ENCODE results near the gene MCTP1.
A peak's percentile ranks its signal among the peaks of the same experiment; 100 is the strongest.

MCTP1 gene

DNA sequence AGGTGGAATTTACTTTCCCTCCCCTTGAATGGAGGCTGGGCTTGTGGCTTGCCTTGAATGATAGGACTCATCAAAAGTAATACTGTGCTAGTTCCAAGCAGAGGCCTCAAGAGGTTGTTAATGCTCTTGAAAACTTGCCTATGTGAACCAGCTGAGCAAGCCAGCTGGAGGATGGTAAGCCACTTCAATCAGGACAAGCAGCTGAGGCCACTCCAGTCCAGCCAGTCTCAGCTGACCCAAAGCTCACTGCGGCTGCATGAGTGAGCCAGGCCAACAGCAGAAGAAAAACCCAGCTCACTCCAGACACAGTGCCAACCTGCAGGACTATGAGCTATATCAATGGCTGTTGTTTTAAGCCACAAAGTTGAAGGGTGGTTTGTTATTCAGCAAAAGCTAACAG lies 182.8 kb downstream of the MCTP1 start:
- Mint-ChIP-seq H3K36me3 (ENCODE audit: low read depth) (no peaks in the 10 kb centered on the region), H3K27me3 (ENCODE audit: low read depth) (no peaks in the 10 kb centered on the region), H3K27ac (no peak overlapping the region), H3K4me3 (no peak overlapping the region), H3K9me3 (no peaks in the 10 kb centered on the region), H3K4me1 (ENCODE audit: low read depth) (no peaks in the 10 kb centered on the region)

DNA sequence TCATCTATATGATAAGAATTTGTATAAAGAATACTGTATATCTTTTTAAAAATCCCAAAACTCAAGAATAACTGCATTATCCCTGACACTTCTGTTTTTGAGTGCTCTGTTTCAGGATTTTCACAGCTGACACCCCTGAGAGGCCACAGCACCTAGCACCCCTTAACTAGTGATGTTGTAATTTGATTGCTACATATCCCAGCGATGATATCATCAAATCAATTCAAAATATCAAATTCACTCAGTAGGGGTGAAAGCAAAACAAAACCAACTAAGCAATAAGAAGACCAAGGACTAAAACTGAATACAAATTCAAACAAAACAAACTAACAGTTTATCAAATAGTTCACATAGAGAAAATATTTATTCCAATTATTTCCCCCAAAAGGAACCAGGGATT lies 184.3 kb downstream of the MCTP1 start:
- no peaks in the 10 kb centered on the region for H3K27me3 Mint-ChIP-seq (ENCODE audit: low read depth)
- no peak overlapping the region for H3K4me3 Mint-ChIP-seq
- no peaks in the 10 kb centered on the region for H3K36me3 Mint-ChIP-seq (ENCODE audit: low read depth)
- no peak overlapping the region for H3K27ac Mint-ChIP-seq
- H3K9me3 Mint-ChIP-seq = no peaks in the 10 kb centered on the region
- H3K4me1 Mint-ChIP-seq (ENCODE audit: low read depth) = no peaks in the 10 kb centered on the region

DNA sequence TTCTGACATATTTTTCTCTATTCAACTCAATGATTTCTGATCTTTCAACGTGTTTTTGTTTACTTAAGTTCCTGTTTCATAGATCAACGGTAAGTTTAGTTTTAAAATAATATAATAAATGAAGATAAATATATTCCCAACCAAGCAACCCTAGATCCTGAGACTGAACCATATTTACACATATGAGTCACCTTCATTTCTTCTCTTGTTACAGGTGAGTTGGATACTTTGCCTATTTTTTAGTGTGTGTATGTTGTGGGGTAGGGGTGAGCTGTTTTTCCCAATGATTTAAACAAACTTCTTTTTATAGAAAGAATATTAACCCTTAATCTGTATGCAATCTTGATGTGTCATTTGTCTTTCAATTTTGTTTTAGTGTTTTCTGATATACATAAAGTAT lies 186.9 kb downstream of the MCTP1 start:
- no peaks in the 10 kb centered on the region for H3K27me3 Mint-ChIP-seq (ENCODE audit: low read depth)
- no peaks in the 10 kb centered on the region for H3K4me1 Mint-ChIP-seq (ENCODE audit: low read depth)
- no peak overlapping the region for H3K27ac Mint-ChIP-seq
- H3K4me3 Mint-ChIP-seq = no peak overlapping the region
- no peaks in the 10 kb centered on the region for H3K9me3 Mint-ChIP-seq
- no peaks in the 10 kb centered on the region for H3K36me3 Mint-ChIP-seq (ENCODE audit: low read depth)

DNA sequence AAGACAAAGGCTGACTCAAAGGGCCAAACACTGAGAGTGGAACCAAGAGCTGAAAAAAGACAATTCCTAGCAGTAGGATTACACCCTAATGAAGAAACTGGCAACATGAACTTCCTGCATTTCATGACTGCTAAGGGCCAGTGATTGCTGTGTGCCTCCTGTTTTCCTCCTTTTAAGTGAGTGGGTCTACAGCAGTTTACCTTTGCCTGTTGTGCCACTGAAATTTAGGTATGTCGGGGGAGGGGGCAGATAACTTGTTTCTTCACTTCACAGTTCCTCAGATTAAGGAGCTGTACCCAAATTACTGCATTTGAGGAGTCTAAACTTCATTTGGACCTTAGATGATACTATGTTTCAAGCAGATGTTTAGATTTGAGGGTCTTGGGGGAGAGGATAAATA lies 191.7 kb downstream of the MCTP1 start:
- H3K4me1 Mint-ChIP-seq (ENCODE audit: low read depth) = no peaks in the 10 kb centered on the region
- H3K4me3 Mint-ChIP-seq = no peak overlapping the region
- H3K27me3 Mint-ChIP-seq (ENCODE audit: low read depth) = no peaks in the 10 kb centered on the region
- no peaks in the 10 kb centered on the region for H3K9me3 Mint-ChIP-seq
- no peak overlapping the region for H3K27ac Mint-ChIP-seq
- H3K36me3 Mint-ChIP-seq (ENCODE audit: low read depth) = no peaks in the 10 kb centered on the region

DNA sequence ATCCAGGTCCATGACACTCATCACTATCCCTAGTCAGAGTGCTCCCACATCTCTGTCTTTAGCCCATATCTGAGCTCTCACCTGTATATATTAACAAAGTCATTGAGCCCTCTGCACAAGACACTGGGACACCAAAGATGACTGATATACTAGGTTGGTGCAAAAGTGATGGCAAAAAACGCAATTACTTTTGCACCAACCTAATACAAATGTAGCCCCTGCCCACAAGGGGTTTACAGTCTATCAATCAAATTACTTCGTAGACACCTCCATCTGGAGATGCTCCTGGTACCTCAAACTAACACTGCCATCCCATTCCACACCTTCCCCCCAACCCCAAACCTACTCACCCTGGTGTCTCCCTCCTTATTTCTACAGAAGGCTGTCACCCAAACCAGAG lies 194.1 kb downstream of the MCTP1 start:
- Mint-ChIP-seq H3K4me3 (no peak overlapping the region), H3K36me3 (ENCODE audit: low read depth) (no peaks in the 10 kb centered on the region), H3K27me3 (ENCODE audit: low read depth) (peaks cover 4% of the 10 kb centered on the region), H3K4me1 (ENCODE audit: low read depth) (peaks cover 6% of the 10 kb centered on the region), H3K27ac (no peak overlapping the region), H3K9me3 (no peaks in the 10 kb centered on the region)

DNA sequence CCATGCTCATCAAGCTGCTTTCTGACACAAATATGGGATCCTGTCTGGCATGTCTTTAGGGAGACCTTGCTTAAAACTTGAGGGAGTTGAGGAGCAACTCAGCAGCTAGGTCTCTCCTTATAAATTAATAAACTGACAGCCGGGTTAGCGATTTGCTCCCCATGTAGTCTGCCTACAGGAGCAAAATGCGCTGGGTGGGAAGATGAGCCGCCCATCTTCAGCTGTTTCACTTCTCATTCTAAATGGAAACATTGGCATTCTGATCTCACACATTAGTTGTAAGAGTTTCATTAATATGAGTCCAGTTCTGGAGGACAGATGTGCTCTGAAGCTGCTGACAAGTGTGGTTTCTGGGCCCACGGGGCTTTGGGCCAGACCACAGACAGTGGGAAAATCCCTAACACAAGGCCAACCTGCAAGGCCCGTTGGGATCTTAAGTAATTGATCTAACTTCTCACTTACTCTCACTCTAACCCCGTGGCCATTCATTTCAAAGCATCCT lies 197.0 kb downstream of the MCTP1 start:
- Mint-ChIP-seq H3K4me3 (no peak overlapping the region), H3K36me3 (ENCODE audit: low read depth) (no peaks in the 10 kb centered on the region), H3K27ac (no peak overlapping the region), H3K9me3 (no peaks in the 10 kb centered on the region), H3K4me1 (ENCODE audit: low read depth) (peaks cover 6% of the 10 kb centered on the region), H3K27me3 (ENCODE audit: low read depth) (peaks cover 4% of the 10 kb centered on the region)

DNA sequence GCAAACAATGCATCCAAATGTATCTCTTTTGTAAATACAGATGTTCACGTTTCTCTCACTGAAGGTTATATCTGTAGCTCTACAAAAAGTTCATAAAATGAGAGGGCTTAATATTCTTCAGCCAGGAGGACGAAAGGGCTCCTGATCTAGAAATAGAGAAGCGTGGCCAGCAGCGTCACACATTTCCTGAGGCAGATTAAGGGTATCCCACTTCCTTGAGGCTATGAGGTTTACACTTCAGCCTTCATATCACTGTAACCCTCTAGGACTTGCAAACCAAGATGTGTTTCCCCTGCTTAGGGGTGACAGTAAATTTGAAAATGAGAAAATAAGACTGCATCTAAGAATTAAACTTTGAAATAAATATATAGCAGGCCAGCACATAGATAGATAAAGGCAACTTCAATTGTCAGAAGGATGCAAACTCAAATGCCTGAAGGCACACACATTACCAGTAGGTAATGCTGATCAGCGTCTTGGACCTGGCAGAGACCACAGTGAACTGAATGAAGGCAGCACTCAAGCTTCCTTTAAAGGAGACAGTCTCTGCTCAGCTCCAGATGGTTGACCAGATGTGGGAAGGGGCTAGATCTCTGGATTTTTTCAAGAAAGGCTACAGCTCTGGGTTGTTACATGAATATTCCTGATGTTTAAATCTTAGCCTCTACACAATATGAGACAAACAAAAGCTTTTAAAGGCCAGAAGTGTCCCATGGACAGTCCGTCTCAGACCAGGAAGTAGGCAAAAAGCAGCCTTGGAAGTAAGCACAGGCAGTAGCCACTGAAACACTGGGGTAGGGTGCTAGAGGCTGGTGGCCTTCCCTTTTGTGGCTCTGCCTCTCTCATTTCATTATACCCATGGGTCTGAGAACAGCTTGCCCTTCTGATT lies 197.7 kb downstream of the MCTP1 start:
- no peak overlapping the region for H3K27ac Mint-ChIP-seq
- H3K4me3 Mint-ChIP-seq = no peak overlapping the region
- H3K4me1 Mint-ChIP-seq (ENCODE audit: low read depth) = peaks cover 6% of the 10 kb centered on the region
- H3K27me3 Mint-ChIP-seq (ENCODE audit: low read depth) = peaks cover 4% of the 10 kb centered on the region
- H3K36me3 Mint-ChIP-seq (ENCODE audit: low read depth) = no peaks in the 10 kb centered on the region
- H3K9me3 Mint-ChIP-seq = no peaks in the 10 kb centered on the region

DNA sequence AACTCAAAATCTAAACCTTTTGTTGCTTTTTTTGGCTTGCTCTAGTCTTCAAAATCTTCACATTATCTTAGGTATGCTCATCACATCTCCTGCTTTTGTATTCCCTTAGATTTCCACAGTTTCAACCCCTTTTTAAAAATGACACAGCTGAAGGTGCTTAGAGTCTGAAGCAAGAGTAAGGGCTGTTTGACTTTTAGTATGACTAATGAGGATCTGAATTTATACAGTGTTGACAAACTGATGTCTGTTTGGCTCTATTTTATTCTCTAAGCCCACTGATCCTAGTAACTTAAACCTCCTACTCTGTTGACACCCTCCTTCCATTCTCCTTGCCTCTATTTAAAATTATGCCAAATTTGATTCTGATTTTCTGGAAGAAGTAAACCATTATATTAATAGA lies 200.1 kb downstream of the MCTP1 start:
- Mint-ChIP-seq H3K27me3 (ENCODE audit: low read depth) (peaks cover 4% of the 10 kb centered on the region), H3K36me3 (ENCODE audit: low read depth) (no peaks in the 10 kb centered on the region), H3K27ac (no peak overlapping the region)

DNA sequence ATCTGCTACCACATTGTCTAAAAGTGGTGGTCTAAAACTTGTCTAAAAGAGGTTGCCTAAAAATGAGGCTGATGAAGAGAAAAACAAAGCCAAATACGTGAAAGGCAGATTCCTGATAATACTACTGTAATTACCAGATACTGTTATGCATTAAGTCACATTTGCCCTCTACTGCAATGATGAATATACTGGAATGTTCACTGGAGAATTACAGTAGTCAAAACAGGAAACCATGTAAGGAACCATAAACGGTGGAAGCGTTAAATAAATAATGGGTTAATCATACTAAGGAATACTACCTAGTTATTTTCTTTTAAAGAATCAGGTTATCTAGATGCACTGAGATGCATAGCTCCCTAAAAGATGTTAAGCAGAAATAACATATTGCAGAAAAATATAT lies 201.3 kb downstream of the MCTP1 start:
- H3K36me3 Mint-ChIP-seq (ENCODE audit: low read depth) = no peaks in the 10 kb centered on the region
- no peaks in the 10 kb centered on the region for H3K9me3 Mint-ChIP-seq
- no peak overlapping the region for H3K4me3 Mint-ChIP-seq
- no peak overlapping the region for H3K27ac Mint-ChIP-seq
- H3K27me3 Mint-ChIP-seq (ENCODE audit: low read depth) = peaks cover 4% of the 10 kb centered on the region
- peaks cover 14% of the 10 kb centered on the region for H3K4me1 Mint-ChIP-seq (ENCODE audit: low read depth)

More for the DNA sequence above, 200.1 kb downstream of the MCTP1 start:
- peaks cover 14% of the 10 kb centered on the region for H3K4me1 Mint-ChIP-seq (ENCODE audit: low read depth)
- no peaks in the 10 kb centered on the region for H3K9me3 Mint-ChIP-seq
- H3K4me3 Mint-ChIP-seq = no peak overlapping the region

DNA sequence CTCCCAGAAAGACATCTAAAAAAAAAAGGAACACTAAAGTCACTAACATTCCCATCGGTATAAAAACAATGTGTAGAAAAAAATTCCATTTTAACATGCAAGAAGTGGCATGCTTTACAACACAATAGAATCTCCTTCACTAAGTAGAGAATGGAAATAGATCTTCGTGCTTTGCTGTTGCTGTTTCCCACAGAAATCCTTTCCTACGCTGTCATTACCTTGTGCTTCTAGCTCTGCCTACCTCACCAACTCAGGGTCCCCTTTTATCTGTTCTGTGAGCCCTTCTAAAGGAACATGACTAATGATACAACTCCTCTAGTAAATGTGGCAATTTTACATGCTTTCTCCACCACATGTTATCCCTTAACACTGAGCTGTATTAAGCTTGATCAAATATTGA lies 202.9 kb downstream of the MCTP1 start:
- H3K27ac Mint-ChIP-seq = peak overlapping the region; percentile 47
- no peak overlapping the region for H3K4me3 Mint-ChIP-seq
- H3K36me3 Mint-ChIP-seq (ENCODE audit: low read depth) = no peaks in the 10 kb centered on the region
- peaks cover 4% of the 10 kb centered on the region for H3K27me3 Mint-ChIP-seq (ENCODE audit: low read depth)
- peaks cover 10% of the 10 kb centered on the region for H3K4me1 Mint-ChIP-seq (ENCODE audit: low read depth)
- H3K9me3 Mint-ChIP-seq = no peaks in the 10 kb centered on the region

DNA sequence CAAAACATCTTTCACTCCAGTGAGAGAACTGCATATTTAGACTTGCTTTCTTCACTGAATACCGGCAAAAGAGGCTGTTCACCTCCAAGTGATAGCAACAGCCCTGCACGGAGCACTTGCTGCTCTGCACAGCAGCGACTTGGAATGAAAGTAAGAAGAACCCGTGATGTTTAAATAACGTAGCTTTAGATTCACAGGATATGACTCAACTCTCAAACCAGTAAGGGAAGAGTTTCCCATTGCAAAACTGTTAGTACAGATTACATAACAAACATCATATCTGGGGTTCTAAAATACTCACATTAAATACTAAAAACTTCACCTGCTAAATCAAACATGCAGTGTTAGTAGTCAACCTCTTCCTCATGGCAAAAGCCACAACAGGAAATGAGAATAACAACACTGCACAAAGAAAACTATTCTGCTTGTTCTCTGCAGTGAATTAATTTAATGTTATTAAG lies 203.4 kb downstream of the MCTP1 start:
- H3K27me3 Mint-ChIP-seq (ENCODE audit: low read depth) = peaks cover 4% of the 10 kb centered on the region

DNA sequence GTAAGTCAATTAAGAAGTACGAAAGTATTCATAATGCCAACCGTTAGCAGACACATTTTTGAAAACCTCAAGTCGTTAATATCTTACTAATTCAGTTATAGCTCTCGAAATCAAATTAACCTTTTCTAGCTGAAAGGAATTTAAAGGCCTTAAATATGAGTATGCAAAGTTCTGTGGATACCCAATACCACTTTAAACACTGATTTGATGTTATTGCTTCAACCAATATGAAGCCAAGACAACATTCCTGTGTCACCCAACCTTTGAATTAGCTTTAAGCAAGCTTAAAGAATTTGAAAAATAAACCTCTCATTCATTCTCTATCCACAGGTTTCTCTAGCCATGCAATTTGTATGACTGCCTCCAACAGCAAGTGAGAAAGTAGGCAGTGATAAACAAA lies 204.5 kb downstream of the MCTP1 start:
- H3K27me3 Mint-ChIP-seq (ENCODE audit: low read depth) = no peaks in the 10 kb centered on the region
- no peaks in the 10 kb centered on the region for H3K36me3 Mint-ChIP-seq (ENCODE audit: low read depth)
- no peaks in the 10 kb centered on the region for H3K9me3 Mint-ChIP-seq
- H3K4me1 Mint-ChIP-seq (ENCODE audit: low read depth) = peaks cover 8% of the 10 kb centered on the region
- no peak overlapping the region for H3K4me3 Mint-ChIP-seq
- no peak overlapping the region for H3K27ac Mint-ChIP-seq

More for the DNA sequence above, 203.4 kb downstream of the MCTP1 start:
- Mint-ChIP-seq H3K4me3 (no peak overlapping the region), H3K4me1 (ENCODE audit: low read depth) (peaks cover 8% of the 10 kb centered on the region), H3K36me3 (ENCODE audit: low read depth) (no peaks in the 10 kb centered on the region), H3K9me3 (no peaks in the 10 kb centered on the region), H3K27ac (peak overlapping the region; percentile 23)

DNA sequence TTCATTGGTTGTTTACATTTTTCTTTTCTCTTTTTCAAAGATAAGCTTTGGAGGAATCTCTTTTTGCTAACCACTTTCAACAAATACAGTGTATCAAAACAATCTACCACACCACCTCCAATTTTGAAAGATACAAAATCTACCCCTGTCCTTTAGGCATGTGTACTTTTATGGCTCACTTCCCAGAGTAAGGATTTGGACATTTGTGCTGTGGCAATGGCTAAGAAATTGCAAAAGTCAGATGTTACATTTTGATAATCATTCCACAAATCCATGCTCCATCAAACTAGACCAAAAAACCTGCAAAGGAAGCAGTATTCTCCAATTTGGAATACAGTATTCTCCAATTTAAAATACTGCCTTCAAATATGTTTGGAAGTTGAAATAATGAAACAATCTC lies 204.9 kb downstream of the MCTP1 start:
- Mint-ChIP-seq H3K27me3 (ENCODE audit: low read depth) (no peaks in the 10 kb centered on the region), H3K4me3 (no peak overlapping the region), H3K27ac (no peak overlapping the region), H3K9me3 (no peaks in the 10 kb centered on the region), H3K4me1 (ENCODE audit: low read depth) (peaks cover 8% of the 10 kb centered on the region), H3K36me3 (ENCODE audit: low read depth) (no peaks in the 10 kb centered on the region)

DNA sequence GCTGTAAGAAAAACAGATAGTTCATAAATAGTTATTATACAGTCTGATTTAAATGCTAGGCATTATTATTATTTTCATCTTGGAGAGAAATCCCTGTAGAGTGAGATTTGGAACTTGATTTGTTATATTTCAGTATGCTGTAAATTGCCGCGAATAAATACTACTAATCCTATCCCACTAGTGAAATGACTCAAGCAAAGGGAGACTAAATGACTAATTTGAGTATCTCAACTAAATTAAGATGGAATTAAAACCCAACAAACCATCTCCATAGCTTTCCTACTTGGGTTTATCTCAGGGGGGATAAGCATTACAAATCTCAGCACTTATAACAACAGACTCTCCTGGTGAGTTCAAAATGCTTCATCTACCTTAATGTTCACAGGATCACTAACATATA lies 206.0 kb downstream of the MCTP1 start:
- Mint-ChIP-seq H3K4me1 (ENCODE audit: low read depth) (peaks cover 8% of the 10 kb centered on the region), H3K9me3 (no peaks in the 10 kb centered on the region), H3K27ac (no peak overlapping the region), H3K36me3 (ENCODE audit: low read depth) (no peaks in the 10 kb centered on the region), H3K27me3 (ENCODE audit: low read depth) (no peaks in the 10 kb centered on the region), H3K4me3 (no peak overlapping the region)

DNA sequence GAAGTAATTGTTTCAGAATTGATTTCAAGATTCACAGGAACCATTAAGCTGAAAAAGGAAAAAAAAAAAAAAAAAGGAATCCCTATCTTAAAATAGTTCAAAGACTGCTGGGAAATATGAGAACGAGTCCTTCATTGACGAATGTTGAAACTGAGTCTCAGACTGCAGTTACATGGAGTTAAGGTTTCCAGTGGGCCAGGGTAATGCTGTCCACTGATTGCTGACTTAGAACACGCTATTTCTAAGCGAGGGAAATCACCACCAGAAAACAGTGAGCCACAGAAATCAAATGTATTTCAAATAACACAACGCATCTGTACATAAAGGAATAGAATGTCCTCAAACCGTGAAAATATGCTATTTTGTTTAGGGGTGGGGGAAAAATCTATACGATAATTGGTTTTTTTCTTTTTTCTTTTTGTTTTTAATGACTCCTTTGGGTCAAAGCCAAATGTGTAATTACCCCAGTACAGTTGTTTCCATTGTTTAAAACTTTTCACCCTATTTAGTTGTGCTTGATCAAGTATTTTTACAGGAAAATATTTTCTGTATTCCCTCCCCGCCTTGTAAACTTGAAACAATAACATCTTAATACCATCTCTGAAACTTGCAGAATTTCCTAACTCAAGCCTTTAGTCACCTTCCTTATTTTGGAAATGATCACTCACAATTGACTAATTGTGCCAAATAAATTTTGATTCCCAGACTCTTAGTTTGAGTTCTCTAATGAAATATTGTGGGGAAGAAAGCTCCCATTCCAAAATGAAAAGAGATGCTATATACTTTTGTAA lies 208.3 kb downstream of the MCTP1 start:
- no peaks in the 10 kb centered on the region for H3K27me3 Mint-ChIP-seq (ENCODE audit: low read depth)
- H3K36me3 Mint-ChIP-seq (ENCODE audit: low read depth) = no peaks in the 10 kb centered on the region
- H3K4me1 Mint-ChIP-seq (ENCODE audit: low read depth) = peaks cover 2% of the 10 kb centered on the region
- H3K9me3 Mint-ChIP-seq = no peaks in the 10 kb centered on the region
- no peak overlapping the region for H3K27ac Mint-ChIP-seq
- no peak overlapping the region for H3K4me3 Mint-ChIP-seq
